Activated naive CD4-positive, alpha-beta T cell treated with anti-CD3 and anti-CD28 coated beads, Interleukin-2, amount 50 U/mL, for 16 hours (primary cell): ENCODE results near the gene AKR1C2.
"Not testable (repeated sequence)": the region's sequence is repeated elsewhere in the genome, so short reads cannot be mapped to it uniquely, and the experiment has no call there.

ENCODE experiments used
- DNase-seq: peaks from one replicate; pipeline ENCODE4 v3.0.0-alpha.2; 2020

The AKR1C2 gene

GRCh38 chr10:4984971-4985594 lies 18.6 kb downstream of the AKR1C2 start:
- DNase-seq: no peak

DNA sequence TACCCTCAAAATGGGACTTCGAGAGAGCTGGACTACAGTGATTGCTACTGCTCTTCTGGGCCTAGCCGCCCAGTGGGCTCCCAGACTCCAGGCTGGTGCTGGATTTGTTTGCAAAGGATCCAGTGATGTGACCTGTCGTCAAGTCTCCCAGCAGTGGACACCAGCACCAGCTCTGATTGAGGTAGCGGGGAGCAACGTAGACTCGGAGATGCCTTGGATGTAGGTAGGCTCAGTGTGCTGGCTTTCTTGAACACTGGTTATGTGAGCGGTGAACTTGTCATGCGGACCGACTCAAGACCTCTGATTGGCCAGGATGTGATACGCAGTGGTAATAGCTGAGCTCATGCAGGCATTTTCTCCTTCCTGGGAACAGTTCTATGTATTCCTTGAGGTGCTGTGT lies 19.4 kb downstream of the AKR1C2 start:
- DNase-seq: no peak

DNA sequence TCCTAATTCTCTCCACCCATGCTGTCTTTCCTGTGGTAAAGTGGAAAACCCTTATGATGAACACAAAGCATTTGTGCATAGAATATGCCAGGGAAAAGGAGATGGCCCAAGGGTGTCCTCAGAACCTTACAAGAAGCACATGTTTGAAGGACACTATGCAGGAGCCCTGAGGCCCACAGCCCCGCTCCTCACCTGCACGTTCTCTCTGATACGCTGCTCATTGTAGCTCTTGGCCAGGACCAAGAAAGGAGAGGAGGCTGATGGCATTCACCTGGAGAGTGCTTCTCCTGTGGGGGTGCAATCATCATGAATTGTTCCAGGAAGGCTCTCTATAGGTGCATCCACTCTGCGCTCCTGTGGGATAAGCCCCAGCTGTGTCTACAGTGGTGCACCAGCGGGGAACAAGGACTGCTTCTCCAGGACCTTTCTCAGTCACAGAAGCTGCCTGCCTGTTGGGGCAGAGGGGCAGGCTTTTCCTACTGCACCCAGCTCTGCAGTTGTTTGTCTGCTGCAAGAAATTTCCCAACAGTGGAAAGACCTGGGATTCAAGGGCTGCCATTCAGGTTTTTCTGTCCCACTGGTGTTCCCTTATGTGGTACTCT lies 19.9 kb downstream of the AKR1C2 start:
- DNase-seq: no peak

GRCh38 chr10:4982764-4983226 lies 20.9 kb downstream of the AKR1C2 start:
- no peak for DNase-seq

DNA sequence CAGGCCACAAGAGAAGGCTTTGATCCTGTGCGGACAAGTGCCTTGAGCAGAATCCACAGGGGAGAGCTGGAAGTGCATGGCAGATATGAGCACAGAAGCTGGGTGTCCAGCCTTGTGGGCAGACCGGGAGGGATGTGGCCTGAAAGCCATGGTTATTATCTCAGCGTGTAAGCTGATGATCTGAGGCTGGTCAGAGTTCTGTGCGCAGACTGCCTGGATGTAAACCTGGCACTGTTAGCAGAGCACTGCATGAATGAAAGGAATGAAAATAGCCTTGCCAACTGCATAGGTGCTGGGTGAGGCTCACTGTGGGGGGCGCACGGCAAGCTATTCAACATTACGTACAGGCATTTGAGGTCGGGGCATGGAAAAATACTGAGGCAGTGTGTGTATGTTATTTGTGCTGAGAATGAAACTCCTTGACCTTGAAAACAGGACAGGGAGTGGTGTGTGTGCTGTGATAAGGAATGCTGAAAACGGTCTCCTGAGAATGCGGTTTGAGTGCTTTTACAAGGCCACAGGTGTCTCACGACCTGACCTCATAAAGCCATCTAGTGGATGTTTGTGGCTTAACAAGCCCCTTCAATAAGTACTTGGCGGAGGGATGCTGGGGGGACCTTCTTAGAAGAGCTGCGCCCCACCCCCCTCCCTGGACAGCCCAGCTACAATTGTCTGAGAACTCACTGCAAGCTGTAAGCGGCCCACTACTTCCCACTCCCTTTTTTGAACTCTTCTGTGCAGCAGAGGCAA lies 21.8 kb downstream of the AKR1C2 start:
- DNase-seq: no peak

DNA sequence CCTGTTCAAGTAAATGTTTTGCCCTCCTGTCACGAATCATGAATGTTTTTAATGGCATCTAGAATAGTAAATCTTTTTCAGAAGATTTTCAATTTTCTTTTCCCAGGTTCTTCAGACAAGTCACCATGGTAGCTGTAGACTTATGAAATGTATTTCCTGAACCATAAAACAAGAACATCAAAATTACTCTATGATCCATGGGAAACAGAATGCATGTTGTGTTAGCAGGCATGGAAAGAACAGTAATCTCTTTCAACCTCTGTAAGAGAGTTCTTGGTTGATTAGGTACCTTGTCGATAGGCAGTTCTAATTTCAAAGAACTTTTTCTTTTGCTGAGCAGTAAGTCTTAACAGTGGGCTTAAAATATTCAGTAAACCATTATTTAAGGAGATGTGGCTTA lies 22.9 kb downstream of the AKR1C2 start:
- no peak for DNase-seq

- no peak for DNase-seq
Observed at GRCh38 chr10:4978870-4979269, 24.8 kb downstream of the AKR1C2 start.

GRCh38 chr10:4977025-4977424 lies 26.6 kb downstream of the AKR1C2 start:
- DNase-seq: no peak

DNA sequence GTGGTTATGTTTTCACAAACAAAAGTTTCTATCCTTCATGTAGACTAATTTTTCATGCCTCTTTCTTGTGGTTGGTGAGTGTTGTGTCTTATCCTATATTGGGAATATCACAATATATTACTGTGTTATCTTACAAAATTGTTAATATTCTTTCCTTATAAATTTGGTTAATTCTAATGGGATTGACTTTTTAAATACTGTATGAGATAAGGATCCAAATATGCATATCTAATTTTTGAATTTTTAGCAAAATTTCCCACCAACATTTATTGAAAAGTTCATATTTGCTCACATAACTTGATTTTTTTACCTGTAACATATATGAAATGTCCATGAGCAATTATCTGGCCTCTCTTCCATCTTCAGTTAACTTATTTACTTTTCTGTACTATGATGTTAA lies 29.3 kb downstream of the AKR1C2 start:
- not testable (repeated sequence) for DNase-seq

DNA sequence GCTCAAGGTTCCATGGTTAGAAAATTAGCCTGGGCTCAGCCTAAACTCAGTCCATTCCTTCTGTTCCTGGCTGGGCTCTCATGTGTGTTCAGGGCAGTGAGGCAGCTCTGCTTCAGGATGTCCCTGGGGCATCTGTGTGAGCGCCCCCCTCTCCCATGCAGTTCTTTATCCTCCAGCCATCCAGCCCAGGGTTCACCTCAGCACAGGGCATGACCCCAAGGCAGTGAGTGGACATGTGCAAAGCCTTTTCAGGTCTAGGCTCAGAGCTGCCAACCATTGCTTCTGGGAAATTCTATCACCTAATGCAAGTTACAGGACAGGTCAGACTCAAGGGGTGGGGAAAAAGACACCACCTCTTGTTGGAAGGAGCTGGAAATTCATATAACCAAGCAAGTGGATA lies 30.4 kb downstream of the AKR1C2 start:
- DNase-seq: not testable (repeated sequence)

- not testable (repeated sequence) for DNase-seq
Observed at GRCh38 chr10:4972369-4973142, 31.1 kb downstream of the AKR1C2 start.

GRCh38 chr10:4970362-4970761 lies 33.3 kb downstream of the AKR1C2 start:
- DNase-seq: not testable (repeated sequence)

GRCh38 chr10:4969289-4969688 lies 34.4 kb downstream of the AKR1C2 start:
- DNase-seq: not testable (repeated sequence)

- DNase-seq: not testable (repeated sequence)
Observed at GRCh38 chr10:4967189-4967588, 36.5 kb downstream of the AKR1C2 start.

- DNase-seq: not testable (repeated sequence)
Observed at GRCh38 chr10:4965763-4966162, 37.9 kb downstream of the AKR1C2 start.

- not testable (repeated sequence) for DNase-seq
Observed at GRCh38 chr10:4963815-4964154, 39.9 kb downstream of the AKR1C2 start.

- not testable (repeated sequence) for DNase-seq
Observed at GRCh38 chr10:4962876-4963814, 40.5 kb downstream of the AKR1C2 start, which contains the start of gene AKR1C1. Gene AKR1C1, plus strand, starts transcription at chr10:4963415. Its CDS starts 30 bp downstream, at chr10:4963445.

DNA sequence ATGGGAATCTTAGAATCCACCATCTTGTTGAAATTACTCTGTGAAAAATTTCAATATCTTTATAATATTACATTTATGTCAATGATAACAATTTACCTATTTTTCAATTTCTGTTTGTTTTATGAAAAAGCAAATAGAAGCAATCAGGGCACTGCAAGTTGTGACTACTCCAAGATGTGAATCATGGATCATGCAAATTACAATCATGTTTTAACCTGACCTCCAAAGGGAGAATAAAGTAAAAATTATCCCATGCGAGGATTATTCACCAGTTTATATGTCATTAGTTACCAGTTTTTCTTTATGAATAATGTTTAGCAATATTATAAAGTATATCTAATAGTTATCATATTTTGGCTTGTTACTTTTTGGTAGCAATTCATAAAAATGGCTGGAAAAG lies 41.3 kb downstream of the AKR1C2 start:
- not testable (repeated sequence) for DNase-seq

- not testable (repeated sequence) for DNase-seq
Observed at GRCh38 chr10:4961558-4961957, 42.1 kb downstream of the AKR1C2 start.

DNA sequence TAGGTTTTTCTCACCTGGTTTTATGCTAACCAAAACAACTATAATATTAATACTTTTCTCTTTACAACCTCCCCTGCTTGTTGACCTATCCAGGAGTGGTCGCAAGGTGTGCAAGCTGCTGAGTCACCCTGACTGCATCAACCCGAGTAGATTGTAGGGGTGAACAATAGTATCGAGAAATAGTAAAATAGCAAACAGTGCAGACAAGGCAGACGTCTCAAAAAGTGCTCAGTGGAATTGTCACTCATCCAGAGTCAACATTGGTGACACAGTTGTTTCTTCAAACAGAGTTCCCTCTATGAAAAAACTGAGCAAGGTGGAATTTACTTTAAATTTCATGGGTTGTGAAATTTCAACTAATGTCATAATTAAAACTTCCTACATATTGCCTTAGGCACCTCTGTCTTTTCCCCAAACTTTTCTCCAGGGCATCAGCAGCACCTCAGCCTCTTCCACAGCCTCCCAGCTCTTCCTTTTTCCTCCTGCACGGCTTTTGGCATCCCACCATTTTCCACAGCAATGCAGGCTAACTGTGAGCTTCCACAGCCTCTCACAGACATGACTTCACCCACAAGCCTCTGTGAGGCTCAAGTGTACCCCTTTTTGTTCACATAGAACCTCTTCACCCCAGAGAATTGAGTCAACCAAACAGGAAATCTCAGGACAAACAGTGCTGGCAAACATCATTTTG lies 46.6 kb downstream of the AKR1C2 start:
- not testable (repeated sequence) for DNase-seq

DNA sequence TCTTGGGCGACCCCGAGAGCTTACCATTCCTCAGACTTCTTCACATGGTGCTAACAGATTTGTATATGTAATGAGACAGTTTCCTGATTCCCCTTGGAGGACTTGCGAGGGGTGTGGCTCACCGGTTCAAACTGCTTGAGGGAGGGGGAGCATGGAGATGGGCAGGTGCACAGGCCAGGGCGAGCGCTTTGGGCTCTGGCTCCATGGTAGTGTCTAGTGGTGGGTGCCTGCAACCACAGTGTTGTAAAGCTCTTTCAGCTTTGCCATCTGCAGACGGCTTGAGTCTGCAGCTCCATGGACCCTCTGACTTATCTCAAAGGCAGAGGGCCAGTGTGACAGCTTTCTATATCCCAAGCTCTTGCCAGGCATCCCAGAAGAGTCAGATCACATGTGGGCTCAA lies 47.6 kb downstream of the AKR1C2 start:
- DNase-seq: not testable (repeated sequence)
